HG03565 (cell line): ENCODE data around the gene SH2D3C.
A peak's percentile ranks its signal among the peaks of the same experiment; 100 is the strongest.

ENCODE experiments used
- ATAC-seq: cut with Tn5 transposase; IDR thresholded peaks from one replicate; pipeline ENCODE4 v1.9.1; 2021; ENCODE audit warnings: mild to moderate bottlenecking, moderate library complexity; ENCODE audit not compliant: unreplicated experiment

The SH2D3C gene

GRCh38 chr9:127744398-127745110, 33.9 kb downstream of the SH2D3C start:
- ATAC-seq, result no peak

GRCh38 chr9:127742435-127743088, 35.9 kb downstream of the SH2D3C start:
- ATAC-seq, result no peak

- ATAC-seq, result no peak
Observed at GRCh38 chr9:127741831-127742434, 36.5 kb downstream of the SH2D3C start.

GRCh38 chr9:127739614-127740330, 38.7 kb downstream of the SH2D3C start:
- no peak for ATAC-seq

DNA sequence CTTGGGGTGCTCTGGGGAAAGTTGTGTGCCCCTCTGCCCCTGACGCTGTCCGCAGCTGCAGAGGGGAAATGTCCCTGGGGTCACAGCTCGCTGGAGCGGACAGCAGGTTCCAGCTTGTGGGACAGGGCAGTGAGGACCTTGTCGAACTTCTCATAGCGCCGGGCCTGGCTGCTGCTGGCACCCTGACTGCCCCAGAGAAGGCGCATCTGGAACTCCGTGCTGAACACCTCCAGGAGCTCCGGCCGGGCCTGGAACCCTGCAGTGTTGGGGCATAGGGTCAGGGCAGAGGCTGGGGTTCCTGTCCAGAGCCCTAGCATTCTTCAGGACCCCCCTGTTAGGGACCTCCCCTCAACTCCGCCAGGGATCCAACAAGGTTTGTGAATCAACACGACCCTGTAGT, 39.8 kb downstream of the SH2D3C start:
- ATAC-seq, result no peak

DNA sequence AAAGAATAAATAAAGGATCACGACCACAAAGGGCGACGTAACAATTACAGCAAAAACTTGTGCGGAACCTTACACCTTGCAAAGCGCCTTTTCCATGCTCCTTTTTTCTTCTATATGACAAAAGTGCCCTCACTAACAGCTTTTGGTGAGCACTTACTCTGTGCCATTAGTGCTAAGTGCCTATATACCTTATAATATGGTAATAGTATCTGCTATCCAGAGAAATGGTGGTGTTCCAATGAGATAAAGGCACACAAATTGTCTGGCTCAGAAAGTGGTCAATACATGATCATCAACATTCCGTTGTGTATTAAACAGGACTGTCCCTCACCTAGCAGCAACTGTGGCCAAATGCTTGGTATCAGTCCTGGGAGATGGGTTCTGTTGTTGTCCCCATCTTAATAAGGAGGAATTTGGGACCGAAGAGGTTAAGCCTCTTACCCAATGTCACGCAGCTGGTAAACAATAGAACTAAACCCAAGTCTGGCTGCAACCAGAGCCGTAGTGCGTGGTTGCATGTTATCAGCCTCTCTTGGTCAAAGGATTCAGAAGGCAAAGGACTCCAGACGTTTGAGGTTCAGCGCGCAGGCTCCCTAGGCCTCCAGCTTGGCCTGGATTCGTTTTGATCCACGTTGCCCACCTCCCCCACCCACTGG, 42.8 kb downstream of the SH2D3C start:
- ATAC-seq, result no peak

DNA sequence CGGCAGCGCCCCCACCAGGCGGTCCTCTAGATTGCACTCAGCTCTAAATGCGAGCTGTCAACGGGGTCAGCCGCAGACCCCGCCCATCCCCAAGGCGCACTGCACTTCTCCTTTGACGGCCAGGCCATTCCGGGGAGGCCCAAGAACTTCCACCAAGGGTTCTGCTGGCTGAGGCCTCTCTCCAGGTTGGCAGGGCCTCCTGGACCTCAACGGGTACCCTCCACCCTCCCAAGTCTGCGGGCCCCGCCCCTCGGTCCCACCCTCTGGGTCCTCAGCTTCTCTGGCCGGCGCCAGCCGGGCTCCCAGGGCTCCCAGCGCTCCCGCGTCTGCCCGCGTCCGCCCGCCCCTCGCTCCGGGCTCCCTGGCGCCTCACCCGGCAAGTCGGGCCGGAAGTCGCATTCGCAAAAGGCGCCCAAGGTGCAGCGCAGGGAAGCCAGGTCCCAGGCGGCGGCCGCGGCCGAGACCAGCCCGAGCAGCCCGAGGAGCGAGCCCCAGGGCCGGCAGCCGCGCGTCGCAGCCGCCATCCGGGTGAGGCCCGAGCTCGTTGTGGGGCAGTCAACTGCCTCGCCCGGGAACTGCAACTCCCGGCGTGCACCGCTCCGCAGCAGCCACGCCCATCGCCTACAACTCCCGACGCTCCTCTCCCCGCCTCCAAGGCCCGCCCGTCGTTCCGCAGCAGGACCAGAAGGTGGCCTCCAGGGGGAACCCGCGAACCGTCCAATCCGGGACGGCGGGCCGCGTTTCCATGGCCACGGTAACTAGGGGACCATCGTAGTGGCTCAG, 43.5 kb downstream of the SH2D3C start, which contains the start of gene TOR2A:
TOR2A (minus strand) TSS at position 548 of the 783 bp plus-strand sequence; CDS start at position 524, 24 bp downstream.
- ATAC-seq, result peak; percentile 80

- no peak for ATAC-seq
Observed at GRCh38 chr9:127734247-127734746, 44.2 kb downstream of the SH2D3C start.

DNA sequence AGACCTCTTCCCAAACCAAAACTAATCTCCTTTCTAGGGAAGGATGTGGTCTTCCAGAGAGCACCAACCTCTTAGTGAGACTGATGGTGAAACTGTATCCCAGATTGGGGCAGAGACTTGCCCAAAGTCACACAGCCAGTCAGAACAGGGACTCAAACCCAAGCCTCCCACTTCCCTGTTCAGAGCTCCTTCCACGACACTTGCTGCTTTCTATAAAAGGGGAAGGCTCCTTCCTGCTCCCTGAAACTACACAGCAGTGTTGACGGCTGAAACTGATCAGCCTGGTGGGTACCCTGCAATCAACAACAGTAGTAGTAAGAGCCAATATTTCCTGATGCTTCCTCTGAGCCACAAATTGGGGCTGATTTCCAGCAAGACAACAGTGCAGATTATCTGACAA, 44.9 kb downstream of the SH2D3C start:
- ATAC-seq, result no peak

DNA sequence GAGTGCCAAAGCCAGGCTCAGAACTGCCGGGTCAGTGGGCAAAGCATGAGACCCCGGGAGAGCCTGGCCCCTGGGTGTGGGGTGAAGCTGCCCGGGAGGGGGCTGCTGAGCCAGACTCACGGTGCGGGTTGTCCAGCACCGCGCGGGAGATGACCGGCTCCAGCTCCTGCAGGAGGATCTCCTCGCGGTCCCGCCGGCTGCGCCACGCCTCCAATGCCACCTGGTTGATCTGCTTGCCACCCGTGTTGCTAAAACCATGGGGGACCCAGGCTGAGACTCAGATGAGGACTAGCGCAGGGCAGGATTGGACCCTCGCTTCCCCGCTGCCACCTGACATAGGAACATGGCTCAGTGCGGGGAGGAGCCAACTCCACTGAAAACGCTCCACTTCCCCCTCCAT, 46.0 kb downstream of the SH2D3C start:
- ATAC-seq, result no peak

- no peak for ATAC-seq
Observed at GRCh38 chr9:127731938-127732337, 46.5 kb downstream of the SH2D3C start.

- ATAC-seq, result no peak
Observed at GRCh38 chr9:127730799-127731410, 47.6 kb downstream of the SH2D3C start.

DNA sequence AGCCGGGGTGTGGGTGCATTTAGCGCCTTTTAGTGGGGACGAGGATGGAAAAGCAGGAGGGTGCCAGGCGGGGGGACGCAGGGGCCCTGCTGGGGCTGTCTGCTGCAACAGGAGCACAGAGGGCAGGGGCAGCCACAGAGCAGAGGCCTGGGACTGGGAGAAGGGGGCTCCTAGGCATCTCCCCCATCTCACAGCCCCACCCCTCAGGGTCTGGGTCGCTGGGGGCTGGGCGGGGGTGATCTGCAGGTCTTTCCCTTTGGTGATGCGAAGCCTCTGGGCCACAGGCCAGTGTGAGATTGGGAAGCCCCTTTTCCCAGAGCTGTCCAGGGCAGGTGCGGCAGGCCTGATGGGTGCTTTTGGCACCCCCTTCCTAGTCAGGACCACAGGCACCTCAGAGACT, 48.2 kb downstream of the SH2D3C start:
- no peak for ATAC-seq

GRCh38 chr9:127729522-127730256, 48.8 kb downstream of the SH2D3C start:
- no peak for ATAC-seq

DNA sequence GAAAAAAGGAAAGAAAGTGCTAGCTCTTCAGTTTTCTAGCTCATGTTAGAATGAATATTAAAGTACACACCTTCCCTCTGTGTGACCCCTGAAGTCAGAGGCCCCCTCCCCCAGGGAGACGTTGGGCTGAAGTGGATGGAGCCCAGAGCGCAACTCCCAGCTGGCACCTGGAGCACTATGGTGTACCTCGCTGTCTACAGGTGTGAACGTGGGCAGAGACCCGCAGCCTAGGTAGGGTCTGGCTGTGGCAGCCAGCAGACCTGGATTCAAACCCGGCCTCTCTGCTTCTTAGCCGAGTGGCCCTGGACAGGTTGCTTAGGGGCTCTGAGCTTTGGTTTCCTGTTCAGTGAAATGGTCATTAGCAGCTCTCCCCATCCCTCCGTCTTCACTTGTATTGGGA, 49.7 kb downstream of the SH2D3C start:
- ATAC-seq, result no peak

- ATAC-seq, result no peak
Observed at GRCh38 chr9:127726871-127727270, 51.6 kb downstream of the SH2D3C start.

DNA sequence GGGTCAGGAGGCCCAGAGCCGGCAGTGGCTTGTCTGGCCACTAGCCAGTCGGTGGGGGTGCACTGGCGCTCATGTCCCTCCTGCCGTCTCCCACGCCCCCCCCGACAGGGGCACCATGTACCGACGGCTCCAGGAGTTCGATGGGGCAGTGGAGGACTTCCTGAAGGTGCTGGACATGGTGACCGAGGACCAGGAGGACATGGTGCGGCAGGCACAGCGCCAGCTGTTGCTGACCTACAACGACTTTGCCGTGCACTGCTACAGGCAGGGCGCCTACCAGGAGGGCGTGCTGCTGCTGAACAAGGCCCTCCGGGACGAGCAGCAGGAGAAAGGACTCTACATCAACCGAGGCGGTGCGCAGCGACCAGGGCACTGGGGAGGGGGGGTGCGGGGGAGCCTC, 54.5 kb downstream of the SH2D3C start:
- ATAC-seq, result no peak

DNA sequence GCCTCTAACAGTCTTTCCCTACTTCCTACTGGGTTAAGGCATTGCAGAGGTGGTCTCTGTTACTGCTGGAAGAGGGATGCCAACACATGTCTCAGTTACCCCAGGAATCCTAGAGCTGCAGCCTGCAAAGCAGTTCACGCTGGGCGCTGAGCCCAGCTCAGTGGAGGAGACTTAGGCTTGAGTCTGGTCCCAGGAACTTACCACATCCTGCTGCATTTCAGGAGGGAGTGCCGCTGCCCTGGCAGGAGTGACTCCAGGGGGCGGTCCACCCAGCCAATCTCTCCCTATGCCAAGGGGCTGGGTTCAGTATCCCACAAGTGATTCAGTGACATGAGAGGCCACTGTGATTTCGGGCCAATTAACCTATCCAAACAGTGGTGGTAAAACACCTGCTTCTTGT, 55.0 kb downstream of the SH2D3C start:
- ATAC-seq, result no peak

DNA sequence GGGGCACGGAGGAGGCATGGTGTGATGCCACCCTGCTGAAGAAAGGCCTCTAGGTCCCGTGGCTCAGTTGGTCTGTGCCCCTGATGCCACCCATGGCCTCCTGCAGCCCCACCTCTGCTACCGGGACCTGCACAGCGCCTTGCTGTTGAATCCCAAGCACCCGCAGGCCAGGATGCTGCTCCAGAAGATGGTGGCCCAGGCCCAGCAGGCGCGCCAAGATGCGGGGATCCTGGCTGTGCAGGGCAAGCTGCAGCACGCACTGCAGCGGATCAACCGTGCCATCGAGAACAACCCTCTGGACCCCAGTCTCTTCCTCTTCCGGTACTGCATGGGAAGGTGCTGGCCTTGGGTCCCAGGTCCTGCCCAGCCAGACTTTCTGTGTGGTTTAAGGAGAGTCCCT, 55.5 kb downstream of the SH2D3C start:
- no peak for ATAC-seq
